ENCODE measurements around the gene OR5AS1. TPM values are rescaled to one million over a fixed set of nuclear protein-coding genes. Genes with fewer than 3 reads are reported as not detected.

The OR5AS1 gene
- not detected in 2 replicates for total RNA-seq

DNA sequence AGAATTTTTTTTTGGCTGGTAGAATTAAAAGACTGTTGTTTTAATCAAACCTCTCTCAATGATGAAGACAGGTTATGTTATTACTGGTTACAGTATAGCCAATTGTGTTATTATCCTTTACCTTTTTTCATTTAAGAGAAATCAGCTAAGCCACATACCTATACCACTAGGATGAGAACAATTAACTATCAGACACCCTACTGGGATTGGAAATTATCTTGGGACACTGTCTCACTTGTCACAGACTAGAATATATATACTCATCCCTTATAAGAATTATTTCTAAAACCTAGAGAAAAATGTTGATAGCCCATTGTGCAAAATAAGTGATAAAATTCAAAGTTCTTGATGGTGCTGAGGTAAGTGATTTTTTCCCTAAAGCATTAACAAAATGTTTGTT, at the start of gene OR5AS1:
Gene OR5AS1, plus strand, starts transcription at position 301 of the 400 bp plus-strand sequence. CDS start 2,765 bp downstream, outside the sequence.

DNA sequence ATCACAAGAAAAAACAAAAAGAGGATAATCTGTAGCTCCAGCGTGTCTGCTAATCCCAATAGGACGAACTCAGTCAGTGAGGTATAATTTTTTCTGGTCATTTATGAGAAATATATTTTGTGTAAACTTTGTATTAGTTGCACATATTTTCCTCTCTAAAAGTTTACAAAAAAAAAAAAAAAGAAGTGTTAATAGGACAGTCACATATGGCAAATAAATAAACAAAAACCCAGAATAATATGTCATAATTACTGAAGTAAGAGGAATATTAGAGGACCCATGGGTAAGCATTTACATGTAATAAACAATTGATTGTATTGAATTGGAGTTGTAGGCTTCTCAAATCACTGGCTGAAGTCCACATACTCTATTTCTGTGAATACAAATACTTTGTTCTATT, 32.9 kb upstream of the OR5AS1 start, which contains the start of gene OR5F1:
Gene OR5F1, minus strand, starts transcription at position 101 of the 400 bp plus-strand sequence. Its CDS starts 0 bp downstream, at position 101.

Other genes starting within 250 kb of the OR5AS1 start
- not detected in 2 replicates for gene OR5D14, start 232.1 kb upstream of the OR5AS1 start, total RNA-seq
- not detected in 2 replicates for gene OR5L1, start 216.3 kb upstream of the OR5AS1 start, total RNA-seq
- gene OR5D18, start 208.0 kb upstream of the OR5AS1 start, total RNA-seq, result not detected in 2 replicates
- gene OR5L2, start 200.4 kb upstream of the OR5AS1 start, total RNA-seq, result not detected in 2 replicates
- gene OR5D16, start 188.9 kb upstream of the OR5AS1 start, total RNA-seq, result not detected in 2 replicates
- not detected in 2 replicates for gene TRIM51, start 144.4 kb upstream of the OR5AS1 start, total RNA-seq
- gene OR5W2, start 113.1 kb upstream of the OR5AS1 start, total RNA-seq, result not detected in 2 replicates
- not detected in 2 replicates for gene OR5I1, start 91.3 kb upstream of the OR5AS1 start, total RNA-seq
- not detected in 2 replicates for gene OR10AG1, start 57.7 kb upstream of the OR5AS1 start, total RNA-seq
- not detected in 2 replicates for gene OR5F1, start 33.0 kb upstream of the OR5AS1 start, total RNA-seq
- gene OR8I2, start 65.7 kb downstream of the OR5AS1 start, total RNA-seq, result not detected in 2 replicates
- gene OR8H2, start 76.0 kb downstream of the OR5AS1 start, total RNA-seq, result not detected in 2 replicates
- not detected in 2 replicates for gene OR8H3, start 94.7 kb downstream of the OR5AS1 start, total RNA-seq
- not detected in 2 replicates for gene OR8J3, start 112.5 kb downstream of the OR5AS1 start, total RNA-seq
- not detected in 2 replicates for gene OR8K5, start 132.7 kb downstream of the OR5AS1 start, total RNA-seq
- gene OR5J2, start 149.0 kb downstream of the OR5AS1 start, total RNA-seq, result not detected in 2 replicates
- not detected in 2 replicates for gene OR5T2, start 206.6 kb downstream of the OR5AS1 start, total RNA-seq
- gene OR5T3, start 224.6 kb downstream of the OR5AS1 start, total RNA-seq, result not detected in 2 replicates
- not detected in 2 replicates for gene OR5T1, start 246.5 kb downstream of the OR5AS1 start, total RNA-seq